ENCODE data around the gene HOXA6. TPM values are rescaled to one million over a fixed set of nuclear protein-coding genes. Genes with fewer than 3 reads are reported as not detected.

The HOXA6 gene
- total and polyA plus RNA-seq, 10 of the 15 experiments (the other 5 are each of a cell fraction or from before 2014, with no cell fraction given) = 0.08 TPM; not detected in 9

- no peak overlapping the region for H2AFZ ChIP-seq (ENCODE audit: control insufficient read depth, low read depth, low read length)
- WGBS (ENCODE audit: insufficient coverage, insufficient replicate concordance, low lambda C conversion rate, missing lambda C conversion rate) = 41% methylated on average over 6 of the region's 6 CpGs
- no peak for TF ChIP-seq NR2F1 (conservative IDR thresholded peaks at IDR 0.05)
- TF ChIP-seq ZBTB11 (CRISPR knock-in tag; IDR thresholded peaks at IDR 0.05) = no peak
- TF ChIP-seq E2F8 (IDR thresholded peaks at IDR 0.05; ENCODE audit: low read depth, partially characterized antibody) = no peak
- no peak for TF ChIP-seq RELB (IDR thresholded peaks at IDR 0.05; ENCODE audit: low read depth)
- no peak for TF ChIP-seq CUX1 (IDR thresholded peaks at IDR 0.05; ENCODE audit: insufficient replicate concordance, low read depth, low read length)
- TF ChIP-seq POLR2AphosphoS2 (IDR thresholded peaks at IDR 0.05; ENCODE audit: low read depth, low read length) = no peak
- no peak for TF ChIP-seq SUPT20H (IDR thresholded peaks at IDR 0.05; ENCODE audit: borderline replicate concordance, control insufficient read depth, low read depth, low read length)
- no peak for TF ChIP-seq TCF12 (IDR thresholded peaks at IDR 0.05; ENCODE audit: low read depth, low read length)
- TF ChIP-seq NR2C1 (IDR thresholded peaks at IDR 0.05) = no peak
- no peak for TF ChIP-seq RBBP5 (conservative IDR thresholded peaks at IDR 0.05)
- no peak overlapping the region for H3K4me3 ChIP-seq
- ATAC-seq = no peak
- H3K4me1 ChIP-seq (ENCODE audit: control insufficient read depth, insufficient read depth, low read length) = no peaks in the 10 kb centered on the region; the same call in 1 of the 2 replicates
- ChIA-PET SMC1A (ENCODE audit: uncharacterized antibody, unreplicated experiment) (interaction anchor here (0.8 to 2.2 kb wide), 3 partner anchors 17 to 277 kb away, joined by 3 to 7 read pairs (median 5); no protein-coding TSS in a partner anchor), RAD21 (ENCODE audit: unreplicated experiment) (no interaction called here), CTCF (interaction anchor here (0.6 to 0.7 kb wide), 2 partner anchors 64 to 156 kb away, joined by 3 read pairs; no protein-coding TSS in a partner anchor), POLR2A (no interaction called here)
- no peaks in the 10 kb centered on the region for H3K36me3 ChIP-seq (ENCODE audit: control insufficient read depth in 2 of 2, insufficient read depth in 2 of 2, low read length in 1 of 2)
- H4K20me1 ChIP-seq (ENCODE audit: control insufficient read depth, insufficient read depth) = no peaks in the 10 kb centered on the region
- H3K9me3 ChIP-seq (replicated peaks; ENCODE audit: control insufficient read depth, insufficient read depth, low read length) = no peaks in the 10 kb centered on the region; the same call in 2 of the 3 replicates
- H3K27me3 ChIP-seq (replicated peaks in 1 of 2; ENCODE audit: control insufficient read depth in 2 of 2, insufficient read depth in 2 of 2, low read length in 1 of 2) = peaks cover 2 to 7% of the 10 kb centered on the region in 2 experiments; a peak in 3 of 4 replicates
- H3K9ac ChIP-seq (ENCODE audit: control insufficient read depth, insufficient read depth, low read length) = no peak overlapping the region
- no peak for FAIRE-seq
- intact Hi-C loops (cut with micrococcal nuclease; ENCODE audit: unreplicated experiment) (no loop called here), in situ Hi-C loops (cut with MboI) (no loop called here)
- no TSS peak for BruUV-seq (replicated peaks)
- H3K27ac ChIP-seq (ENCODE audit: control insufficient read depth, insufficient read depth) = no peak overlapping the region
- H3K79me2 ChIP-seq (ENCODE audit: control insufficient read depth, insufficient read depth, low read length) = no peaks in the 10 kb centered on the region
- H3K4me2 ChIP-seq (ENCODE audit: control insufficient read depth, insufficient read depth) = no peak overlapping the region
- DNase-seq (ENCODE audit: low read depth, low spot score) = no peak
These were observed 14.6 kb downstream of the HOXA6 start for GRCh38 chr7:27132978-27133377.

Measured in GM12878 (cell line).